Karpas-422 (cell line): ENCODE measurements around the gene HIGD2B. TPM values are rescaled to one million over a fixed set of nuclear protein-coding genes. Genes with fewer than 3 reads are reported as not detected.
"Not testable (repeated sequence)": the region's sequence is repeated elsewhere in the genome, so short reads cannot be mapped to it uniquely, and the experiment has no call there.

Source experiments
- DNase-seq: peaks from one replicate; pipeline ENCODE4 v3.0.0-alpha.2; 2015
- H2AFZ ChIP-seq: fragments of 200-600 bp; sonication (generic); 2 replicates; pipeline ENCODE4 v1.6.1; 2014; ENCODE audit warnings: antibody characterized with exemption, low read length, mixed read lengths
- H3K27ac ChIP-seq: fragments of 200-600 bp; sonication (generic); 2 replicates; pipeline ENCODE4 v1.5.1; 2014; ENCODE audit warnings: mild to moderate bottlenecking, low read length, moderate library complexity
- H3K27me3 ChIP-seq: fragments of 200-600 bp; sonication (generic); 2 replicates; pipeline ENCODE4 v1.6.1; 2014; ENCODE audit warnings: low read length, mixed read lengths
- H3K36me3 ChIP-seq: fragments of 200-600 bp; sonication (generic); 2 replicates; pipeline ENCODE4 v1.6.1; 2014; ENCODE audit warnings: low read length, mixed read lengths; ENCODE audit not compliant: insufficient read depth
- H3K4me1 ChIP-seq: fragments of 200-600 bp; sonication (generic); 2 replicates; pipeline ENCODE4 v1.6.1; 2014; ENCODE audit warnings: mild to moderate bottlenecking, low read length, mixed read lengths
- H3K4me2 ChIP-seq: fragments of 200-600 bp; sonication (generic); 2 replicates; pipeline ENCODE4 v1.6.1; 2014; ENCODE audit warnings: low read length, low read depth, mild to moderate bottlenecking; ENCODE audit not compliant: poor library complexity, severe bottlenecking
- H3K4me3 ChIP-seq: fragments of 200-600 bp; sonication (generic); 2 replicates; pipeline ENCODE4 v1.5.1; 2014; ENCODE audit warnings: mild to moderate bottlenecking, antibody characterized with exemption, low read length, mixed read lengths
- H3K79me2 ChIP-seq: fragments of 200-600 bp; sonication (generic); 2 replicates; pipeline ENCODE4 v1.6.1; 2014; ENCODE audit warnings: mild to moderate bottlenecking, low read length, mixed read lengths
- H3K9ac ChIP-seq: fragments of 200-600 bp; sonication (generic); 2 replicates; pipeline ENCODE4 v1.6.0; 2014; ENCODE audit warnings: low read length
- H3K9me2 ChIP-seq: fragments of 200-600 bp; sonication (generic), shearing (Covaris generic); replicated peaks from 2 replicates; pipeline ENCODE4 v1.6.0; 2014; ENCODE audit warnings: mild to moderate bottlenecking, low read length, moderate library complexity; ENCODE audit not compliant: insufficient read depth
- H3K9me3 ChIP-seq: fragments of 300-700, 200-600 bp; sonication (generic); 2 replicates; pipeline ENCODE4 v1.6.1; 2014; ENCODE audit warnings: low read length, mixed read lengths
- H4K20me1 ChIP-seq: fragments of 200-600 bp; sonication (generic); 2 replicates; pipeline ENCODE4 v1.6.1; 2014; ENCODE audit warnings: mild to moderate bottlenecking, antibody characterized with exemption, low read length, low read depth; ENCODE audit not compliant: insufficient read depth
- total RNA-seq: library from RNA; depleted of rRNA; stranded (reverse); fragments of >200 nt; shearing (Covaris generic); gene quantifications from 2 replicates; pipeline ENCODE4 v1.2.3, GENCODE V29; 2014; ENCODE audit warnings: low replicate concordance

HIGD2B gene
- total RNA-seq, 1 experiment from 2014 or later: not detected

- H3K4me2 ChIP-seq, H3K4me3 ChIP-seq, H3K79me2 ChIP-seq, H3K27ac ChIP-seq, H3K4me1 ChIP-seq, H3K9me2 ChIP-seq, H3K27me3 ChIP-seq, H4K20me1 ChIP-seq, H3K9ac ChIP-seq, H3K9me3 ChIP-seq, H2AFZ ChIP-seq, H3K36me3 ChIP-seq, DNase-seq: not testable (repeated sequence)
Measured at GRCh38 chr15:72725851-72726250, 39.9 kb upstream of the HIGD2B start.

GRCh38 chr15:72725446-72725845 is 39.5 kb upstream of the HIGD2B start:
- Histone ChIP-seq H2AFZ (no peak overlapping the region), H3K79me2 (no peaks in the 10 kb centered on the region), H4K20me1 (no peaks in the 10 kb centered on the region), H3K9me3 (no peaks in the 10 kb centered on the region), H3K4me1 (no peaks in the 10 kb centered on the region), H3K9me2 (no peaks in the 10 kb centered on the region), H3K4me3 (no peak overlapping the region), H3K27ac (no peak overlapping the region), H3K36me3 (no peaks in the 10 kb centered on the region), H3K27me3 (no peaks in the 10 kb centered on the region), H3K4me2 (no peak overlapping the region), H3K9ac (no peak overlapping the region)
- DNase-seq: no peak

- no peak overlapping the region for H2AFZ ChIP-seq
- no peaks in the 10 kb centered on the region for H3K9me3 ChIP-seq
- no peaks in the 10 kb centered on the region for H3K4me1 ChIP-seq
- no peak overlapping the region for H3K4me3 ChIP-seq
- no peak overlapping the region for H3K4me2 ChIP-seq
- no peaks in the 10 kb centered on the region for H3K9me2 ChIP-seq
- no peak overlapping the region for H3K9ac ChIP-seq
- H3K36me3 ChIP-seq: no peaks in the 10 kb centered on the region
- no peak overlapping the region for H3K27ac ChIP-seq
- H3K79me2 ChIP-seq: no peaks in the 10 kb centered on the region
- no peak for DNase-seq
- H3K27me3 ChIP-seq: no peaks in the 10 kb centered on the region
- no peaks in the 10 kb centered on the region for H4K20me1 ChIP-seq
Measured at GRCh38 chr15:72724028-72724427, 38.0 kb upstream of the HIGD2B start.

GRCh38 chr15:72722071-72722696 is 36.2 kb upstream of the HIGD2B start:
- Histone ChIP-seq H3K79me2 (no peaks in the 10 kb centered on the region), H3K27ac (no peak overlapping the region), H3K9ac (no peak overlapping the region), H3K27me3 (no peaks in the 10 kb centered on the region), H4K20me1 (no peaks in the 10 kb centered on the region), H3K4me1 (no peaks in the 10 kb centered on the region), H2AFZ (no peak overlapping the region), H3K9me2 (no peaks in the 10 kb centered on the region), H3K4me3 (no peak overlapping the region), H3K4me2 (no peak overlapping the region), H3K9me3 (no peaks in the 10 kb centered on the region), H3K36me3 (no peaks in the 10 kb centered on the region)
- peak; percentile 83 for DNase-seq

GRCh38 chr15:72708551-72709303 is 22.7 kb upstream of the HIGD2B start:
- not testable (repeated sequence) for H2AFZ ChIP-seq, DNase-seq, H3K36me3 ChIP-seq

GRCh38 chr15:72706266-72706665 is 20.3 kb upstream of the HIGD2B start:
- Histone ChIP-seq H3K79me2 (0 out of 2 replicates have a peak, but pooled peaks cover under 1% of the 10 kb centered on the region), H3K9me2 (no peaks in the 10 kb centered on the region), H4K20me1 (no peaks in the 10 kb centered on the region), H3K27me3 (no peaks in the 10 kb centered on the region), H3K9me3 (no peaks in the 10 kb centered on the region), H3K36me3 (no peaks in the 10 kb centered on the region), H3K9ac (no peak overlapping the region), H2AFZ (no peak overlapping the region), H3K4me2 (no peak overlapping the region), H3K27ac (no peak overlapping the region), H3K4me3 (no peak overlapping the region), H3K4me1 (no peaks in the 10 kb centered on the region)
- no peak for DNase-seq

More at GRCh38 chr15:72708551-72709303, 22.7 kb upstream of the HIGD2B start:
- not testable (repeated sequence) for H3K9me2 ChIP-seq, H3K4me3 ChIP-seq, H3K79me2 ChIP-seq, H4K20me1 ChIP-seq, H3K4me2 ChIP-seq, H3K9ac ChIP-seq, H3K27me3 ChIP-seq, H3K27ac ChIP-seq, H3K4me1 ChIP-seq, H3K9me3 ChIP-seq

- Histone ChIP-seq H3K4me3 (no peak overlapping the region), H3K9ac (no peak overlapping the region), H3K79me2 (0 out of 2 replicates have a peak, but pooled peaks cover 3% of the 10 kb centered on the region), H3K4me2 (no peak overlapping the region), H3K4me1 (peaks cover 5% of the 10 kb centered on the region), H3K9me3 (no peaks in the 10 kb centered on the region), H3K27me3 (no peaks in the 10 kb centered on the region), H3K9me2 (no peaks in the 10 kb centered on the region), H2AFZ (no peak overlapping the region), H3K36me3 (no peaks in the 10 kb centered on the region), H3K27ac (no peak overlapping the region), H4K20me1 (no peaks in the 10 kb centered on the region)
- DNase-seq: no peak
Measured at GRCh38 chr15:72700076-72700475, 14.1 kb upstream of the HIGD2B start.

GRCh38 chr15:72698938-72699337 is 13.0 kb upstream of the HIGD2B start:
- no peak overlapping the region for H3K9ac ChIP-seq
- no peaks in the 10 kb centered on the region for H3K27me3 ChIP-seq
- H3K4me1 ChIP-seq: peaks cover 5% of the 10 kb centered on the region
- H3K27ac ChIP-seq: no peak overlapping the region
- H3K9me2 ChIP-seq: no peaks in the 10 kb centered on the region
- H4K20me1 ChIP-seq: no peaks in the 10 kb centered on the region
- DNase-seq: no peak
- no peaks in the 10 kb centered on the region for H3K36me3 ChIP-seq
- H3K4me2 ChIP-seq: no peak overlapping the region
- H3K9me3 ChIP-seq: no peaks in the 10 kb centered on the region
- no peak overlapping the region for H2AFZ ChIP-seq
- no peak overlapping the region for H3K4me3 ChIP-seq
- H3K79me2 ChIP-seq: 0 out of 2 replicates have a peak, but pooled peaks cover 3% of the 10 kb centered on the region
